H1 (cell line): ENCODE measurements around the gene TBCD. TPM values are rescaled to one million over a fixed set of nuclear protein-coding genes. Genes with fewer than 3 reads are reported as not detected.

Source experiments
- CTCF ChIA-PET: fragments of 300-600 bp; sonication (Branson Sonifier 250); formaldehyde crosslinking; loops from one replicate; lab custom pipeline; 2021; ENCODE audit not compliant: partially characterized antibody; lab: Charles Lee
- POLR2A ChIA-PET: fragments of 300-600 bp; sonication (Branson Sonifier 250); formaldehyde crosslinking; loops from one replicate; lab custom pipeline; 2021; ENCODE audit warnings: inconsistent platforms; ENCODE audit not compliant: partially characterized antibody; lab: Charles Lee
- DNase-seq, 2 experiments: peaks; one replicate each; pipeline versions ENCODE4 v3.0.0 to v3.0.0-alpha.2; 2010 to 2022; ENCODE audit warnings: low spot score in 2 of 2, low read depth in 1 of 2, mixed read lengths in 1 of 2
- FAIRE-seq: peaks from 2 replicates; lab custom pipeline; 2011; peaks lifted over from hg19 to GRCh38; lab: Jason Lieb, UNC
- H2AFZ ChIP-seq: 2 replicates; pipeline ENCODE4 v1.8.1; 2012; ENCODE audit warnings: low read length, inconsistent platforms
- H2AK5ac ChIP-seq: 2 replicates; pipeline ENCODE4 v1.6.1; 2013; ENCODE audit warnings: low read depth, low read length
- H2BK120ac ChIP-seq: replicated peaks from 2 replicates; pipeline ENCODE3; 2013; ENCODE audit warnings: low read depth, low read length, inconsistent platforms
- H2BK12ac ChIP-seq: 2 replicates; pipeline ENCODE4 v1.6.1; 2013; ENCODE audit warnings: low read depth, low read length
- H2BK15ac ChIP-seq: 2 replicates; pipeline ENCODE4 v1.6.1; 2013; ENCODE audit warnings: low read length
- H2BK20ac ChIP-seq: 2 replicates; pipeline ENCODE4 v1.6.1; 2013; ENCODE audit warnings: low read length
- H2BK5ac ChIP-seq: 2 replicates; pipeline ENCODE4 v1.6.1; 2013; ENCODE audit warnings: low read depth, low read length
- H3K14ac ChIP-seq: 2 replicates; pipeline ENCODE4 v1.6.1; 2013; ENCODE audit warnings: inconsistent platforms; ENCODE audit not compliant: insufficient read length
- H3K18ac ChIP-seq: 2 replicates; pipeline ENCODE4 v1.6.1; 2013; ENCODE audit warnings: low read length; ENCODE audit errors: extremely low read depth
- H3K23ac ChIP-seq: 2 replicates; pipeline ENCODE4 v1.6.1; 2013; ENCODE audit warnings: inconsistent platforms; ENCODE audit not compliant: insufficient read length
- H3K23me2 ChIP-seq: 2 replicates; pipeline ENCODE4 v1.6.1; 2013; ENCODE audit warnings: low read depth, low read length
- H3K27ac ChIP-seq: 2 replicates; pipeline ENCODE4 v1.6.1; 2011; ENCODE audit warnings: low read depth, low read length, inconsistent platforms
- H3K27me3 ChIP-seq, 4 experiments: replicated peaks in 1 of 4; 1 replicate in 1 of 4; 2 replicates in 3 of 4; pipeline versions ENCODE4 v1.6.1 to v1.8.1; 2011 to 2013; ENCODE audit warnings: low read length in 3 of 4, mild to moderate bottlenecking in 3 of 4, inconsistent platforms in 2 of 4, mixed read lengths in 2 of 4, moderate library complexity in 1 of 4; ENCODE audit not compliant: control insufficient read depth in 3 of 4, insufficient read depth in 3 of 4; ENCODE audit errors: extremely low read depth in 1 of 4
- H3K36me3 ChIP-seq, 4 experiments: 2 replicates each; pipeline versions ENCODE4 v1.6.1 to v1.8.1; 2011 to 2013; ENCODE audit warnings: mild to moderate bottlenecking in 4 of 4, low read length in 3 of 4, moderate library complexity in 2 of 4, control low read depth in 1 of 4, inconsistent platforms in 1 of 4; ENCODE audit not compliant: insufficient read depth in 4 of 4, control insufficient read depth in 2 of 4
- H3K4ac ChIP-seq: replicated peaks from 2 replicates; pipeline ENCODE3; 2013; ENCODE audit warnings: low read length, low read depth, mixed read lengths, inconsistent platforms; ENCODE audit not compliant: insufficient read length
- H3K4me1 ChIP-seq, 4 experiments: replicated peaks in 1 of 4; 1 replicate in 1 of 4; 2 replicates in 3 of 4; pipeline versions ENCODE4 v1.6.1 to v1.8.1; 2011 to 2013; ENCODE audit warnings: low read length in 3 of 4, inconsistent platforms in 2 of 4, mixed read lengths in 1 of 4; ENCODE audit not compliant: insufficient read depth in 4 of 4, control insufficient read depth in 3 of 4
- H3K4me2 ChIP-seq, 2 experiments: 2 replicates each; pipeline versions ENCODE4 v1.6.1 to v1.8.1; 2011 to 2013; ENCODE audit warnings: low read depth in 2 of 2, low read length in 2 of 2, control low read depth in 1 of 2, inconsistent platforms in 1 of 2, mild to moderate bottlenecking in 1 of 2; ENCODE audit not compliant: insufficient read depth in 1 of 2
- H3K4me3 ChIP-seq, 4 experiments: fragments of 200-600, 300-600 bp in 1 of 4; sonication (generic), shearing (Covaris generic), sonication (Bioruptor Twin) in 1 of 4; 2 replicates each; pipeline versions ENCODE4 v1.5.1 to v1.8.1; 2011 to 2016; ENCODE audit warnings: low read length in 4 of 4, low read depth in 3 of 4, control low read depth in 2 of 4, inconsistent platforms in 2 of 4, mild to moderate bottlenecking in 2 of 4, mixed read lengths in 1 of 4, moderate library complexity in 1 of 4; ENCODE audit not compliant: insufficient read depth in 2 of 4; ENCODE audit errors: extremely low read depth in 1 of 4
- H3K56ac ChIP-seq: replicated peaks from 2 replicates; pipeline ENCODE3; 2013; ENCODE audit warnings: low read depth, mild to moderate bottlenecking, mixed read lengths, low read length, inconsistent platforms; ENCODE audit not compliant: insufficient read length
- H3K79me1 ChIP-seq: 2 replicates; pipeline ENCODE4 v1.6.1; 2013; ENCODE audit warnings: low read depth, low read length, control low read depth
- H3K79me2 ChIP-seq, 2 experiments: 2 replicates each; pipeline versions ENCODE4 v1.6.1 to v1.8.1; 2012 to 2013; ENCODE audit warnings: low read length in 2 of 2, mild to moderate bottlenecking in 2 of 2, inconsistent platforms in 1 of 2; ENCODE audit not compliant: insufficient read depth in 2 of 2, control insufficient read depth in 1 of 2
- H3K9ac ChIP-seq, 4 experiments: replicated peaks in 1 of 4; 1 replicate in 1 of 4; 2 replicates in 3 of 4; pipeline versions ENCODE4 v1.6.1 to v1.8.1; 2011 to 2013; ENCODE audit warnings: low read depth in 3 of 4, low read length in 3 of 4, control low read depth in 2 of 4, mild to moderate bottlenecking in 2 of 4, moderate library complexity in 2 of 4, inconsistent platforms in 1 of 4; ENCODE audit errors: extremely low read depth in 1 of 4
- H3K9me3 ChIP-seq, 2 experiments: 2 replicates each; pipeline versions ENCODE4 v1.6.1 to v1.8.1; 2012 to 2013; ENCODE audit warnings: mild to moderate bottlenecking in 2 of 2, moderate library complexity in 2 of 2, control low read depth in 1 of 2, inconsistent platforms in 1 of 2, low read depth in 1 of 2, low read length in 1 of 2, mixed read lengths in 1 of 2; ENCODE audit not compliant: insufficient read depth in 2 of 2
- H4K20me1 ChIP-seq, 2 experiments: replicated peaks in 1 of 2; 2 replicates each; pipeline versions ENCODE3 to v1.8.1; 2011 to 2013; ENCODE audit warnings: inconsistent platforms in 2 of 2, low read length in 2 of 2, mild to moderate bottlenecking in 1 of 2; ENCODE audit not compliant: insufficient read depth in 2 of 2, control insufficient read depth in 1 of 2
- H4K5ac ChIP-seq: 2 replicates; pipeline ENCODE4 v1.6.1; 2013; ENCODE audit warnings: low read length, low read depth, mixed read lengths, inconsistent platforms; ENCODE audit not compliant: insufficient read length
- H4K8ac ChIP-seq: 2 replicates; pipeline ENCODE4 v1.8.0; 2013; ENCODE audit warnings: mild to moderate bottlenecking, moderate library complexity, low read length, inconsistent platforms; ENCODE audit not compliant: insufficient read depth; ENCODE audit errors: extremely low read depth
- H4K91ac ChIP-seq: replicated peaks from 2 replicates; pipeline ENCODE3; 2013; ENCODE audit warnings: low read length, mixed read lengths, inconsistent platforms; ENCODE audit not compliant: insufficient read length
- CTBP2 ChIP-seq: IDR thresholded peaks from 2 replicates; pipeline ENCODE4 v1.7.0; 2011; ENCODE audit warnings: borderline replicate concordance, mild to moderate bottlenecking, moderate library complexity, mixed read lengths, low read length; ENCODE audit not compliant: insufficient read depth, insufficient read length
- SAP30 ChIP-seq: fragments of 300-600 bp; sonication (generic); IDR thresholded peaks from 2 replicates; pipeline ENCODE4 v1.7.1; 2012; ENCODE audit warnings: low read length, moderate library complexity, mild to moderate bottlenecking, inconsistent platforms; ENCODE audit not compliant: insufficient read depth, insufficient replicate concordance
- SIX5 ChIP-seq: IDR thresholded peaks from 2 replicates; pipeline ENCODE4 v1.6.1; 2011; ENCODE audit warnings: mild to moderate bottlenecking, low read depth, low read length
- SP1 ChIP-seq: IDR thresholded peaks from 2 replicates; pipeline ENCODE4 v1.6.1; 2011; ENCODE audit warnings: low read depth, low read length
- WGBS, 2 experiments: shearing (Covaris generic) in 1 of 2; methylation state at CpG; one replicate each; pipeline versions ENCODE4 v1.1.6 to v1.1.7; 2013 to 2015; ENCODE audit warnings: low lambda C conversion rate in 2 of 2, mixed read lengths in 2 of 2, inconsistent platforms in 1 of 2, low coverage in 1 of 2, missing lambda C conversion rate in 1 of 2; ENCODE audit not compliant: insufficient replicate concordance in 2 of 2, insufficient coverage in 1 of 2, insufficient read length in 1 of 2; ENCODE audit errors: extremely low coverage in 1 of 2, missing lambda C conversion rate in 1 of 2; 5-methylcytosine and 5-hydroxymethylcytosine counted together
- polyA plus RNA-seq, 7 experiments: library from polyadenylated mRNA; depleted of rRNA in 3 of 7; stranded (reverse) in 5 of 7; unstranded in 2 of 7; fragments of >200 nt in 5 of 7; fragments of 200-250 nt in 2 of 7; gene quantifications; 1 replicate in 5 of 7; 2 replicates in 1 of 7; 4 replicates in 1 of 7; pipeline versions ENCODE4 v1.2.1 to v1.2.3, GENCODE V29; 2011 to 2013; ENCODE audit warnings: missing spikeins in 2 of 7, mixed read lengths in 2 of 7
- total RNA-seq: library from RNA; stranded (reverse); fragmentation: NEBNext Ultra II Directional; extraction: Animal tissue kit (Norgen Biotek cat#: 25700); gene quantifications from 2 replicates; pipeline ENCODE4 v1.2.1, GENCODE V29; 2021
- TF ChIP-seq, protein P1 (sequence below): IDR thresholded peaks from 2 replicates; pipeline ENCODE4 v1.6.1; 2011; ENCODE audit warnings: low read length, improper control_type of control experiment

The TBCD gene
- total and polyA plus RNA-seq, 2 of the 8 experiments (the other 6 are each of a cell fraction or from before 2014, with no cell fraction given) = 118 to 162 TPM

DNA sequence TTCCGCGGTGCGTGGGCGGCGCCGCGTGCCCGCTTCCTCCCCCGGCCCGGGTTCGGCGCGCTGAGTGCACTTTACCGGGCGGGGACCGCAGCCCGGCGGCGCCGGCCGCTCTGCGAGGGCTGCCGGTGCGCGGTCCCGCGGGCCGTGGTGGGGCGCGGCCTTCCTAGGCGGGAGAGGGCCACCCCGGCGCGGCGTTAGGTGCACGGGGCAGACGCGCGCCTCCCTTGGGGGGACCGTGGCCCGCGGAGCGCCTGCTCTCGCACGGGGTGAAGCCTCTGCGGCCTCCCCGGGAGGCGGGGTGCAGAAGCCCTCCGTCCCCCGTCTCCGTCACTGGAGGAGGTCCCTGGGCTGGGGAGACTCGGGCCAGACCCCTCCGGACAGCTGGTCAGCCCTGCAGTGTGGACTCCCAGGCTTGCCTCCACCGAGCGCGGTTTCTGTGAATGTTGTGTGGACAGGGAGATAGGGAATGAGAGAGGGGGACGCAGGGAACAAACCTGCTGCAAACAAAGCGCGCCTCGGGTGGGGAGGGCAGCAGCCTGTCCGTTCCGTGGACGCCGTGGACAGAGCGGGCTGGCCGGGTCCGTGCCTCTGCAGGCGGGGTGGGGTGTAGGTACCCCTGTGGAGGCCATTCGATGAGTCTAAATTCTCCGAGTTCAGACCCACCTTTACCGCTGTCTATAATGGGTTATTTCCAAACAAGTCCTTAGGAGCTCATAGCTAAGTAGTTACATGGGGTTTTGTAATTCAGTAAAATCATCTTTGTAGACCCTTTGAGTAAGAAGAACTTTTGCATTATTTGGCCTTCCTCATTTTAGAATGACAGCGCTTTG is 721 bp downstream of the TBCD start:
- no peak overlapping the region for H3K27ac ChIP-seq
- DNase-seq (no peak), FAIRE-seq (no peak)
- peak overlapping the region; percentile 49 to 82 (median 68); a peak in 5 of 7 replicates for H3K9ac ChIP-seq
- peaks cover 0 to 1% of the 10 kb centered on the region in 2 experiments for H4K20me1 ChIP-seq
- no peak overlapping the region for H4K5ac ChIP-seq
- H3K4me2 ChIP-seq = peak overlapping the region; percentile 95 to 97
- H3K4me1 ChIP-seq = peaks cover 8 to 23% (median 16%) of the 10 kb centered on the region in 4 experiments
- no peak overlapping the region for H2BK12ac ChIP-seq
- H3K27me3 ChIP-seq = peaks cover 0 to 6% (median 3%) of the 10 kb centered on the region in 4 experiments; a peak in 4 of 7 replicates
- H2AFZ ChIP-seq = no peak overlapping the region
- H3K23ac ChIP-seq = no peak overlapping the region
- no peak overlapping the region for H3K14ac ChIP-seq
- H3K18ac ChIP-seq = peak overlapping the region; percentile 48; the same call in 1 of the 2 replicates
- peak overlapping the region; percentile 78 to 93 (median 85) for H3K4me3 ChIP-seq
- H2AK5ac ChIP-seq = no peak overlapping the region
- 1% methylated on average over 48 of the region's 72 CpGs; no CpG with 5 or more reads in 1 of the 2 experiments for WGBS, 2 experiments
- H3K56ac ChIP-seq = no peak overlapping the region
- H4K91ac ChIP-seq = no peak overlapping the region
- H3K23me2 ChIP-seq = peaks cover 13% of the 10 kb centered on the region
- H3K79me2 ChIP-seq = peaks cover 0 to 31% of the 10 kb centered on the region in 2 experiments; a peak in 2 of 4 replicates
- H2BK5ac ChIP-seq = no peak overlapping the region
- no peaks in the 10 kb centered on the region for H3K9me3 ChIP-seq
- TF ChIP-seq SIX5 = no peak
- no peak for TF ChIP-seq CTBP2
- TF ChIP-seq, protein P1, sequence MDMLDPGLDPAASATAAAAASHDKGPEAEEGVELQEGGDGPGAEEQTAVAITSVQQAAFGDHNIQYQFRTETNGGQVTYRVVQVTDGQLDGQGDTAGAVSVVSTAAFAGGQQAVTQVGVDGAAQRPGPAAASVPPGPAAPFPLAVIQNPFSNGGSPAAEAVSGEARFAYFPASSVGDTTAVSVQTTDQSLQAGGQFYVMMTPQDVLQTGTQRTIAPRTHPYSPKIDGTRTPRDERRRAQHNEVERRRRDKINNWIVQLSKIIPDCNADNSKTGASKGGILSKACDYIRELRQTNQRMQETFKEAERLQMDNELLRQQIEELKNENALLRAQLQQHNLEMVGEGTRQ = no peak
- TF ChIP-seq SAP30 = no peak
- no peak for TF ChIP-seq SP1
- H2BK120ac ChIP-seq = no peak overlapping the region
- no peak overlapping the region for H3K4ac ChIP-seq
- no peak overlapping the region for H2BK15ac ChIP-seq
- peaks cover 0 to 9% (median 0%) of the 10 kb centered on the region in 4 experiments; a peak in 2 of 8 replicates for H3K36me3 ChIP-seq
- no peak overlapping the region for H4K8ac ChIP-seq
- ChIA-PET CTCF (interaction anchor here (1.0 kb wide), 1 partner anchor 16 kb away, joined by 3 read pairs; no protein-coding TSS in a partner anchor), POLR2A (interaction anchor here (0.8 kb wide), 1 partner anchor 10 kb away, joined by 5 read pairs; no protein-coding TSS in a partner anchor)
- H3K79me1 ChIP-seq = peaks cover 5% of the 10 kb centered on the region
- H2BK20ac ChIP-seq = no peak overlapping the region
